Pons (tissue), 1 donor: ENCODE data around the gene SAMD14.

Experiments
- DNase-seq: peaks from one replicate; pipeline ENCODE4 v3.0.0-alpha.2; 2016; ENCODE audit warnings: low spot score

Gene SAMD14

DNA sequence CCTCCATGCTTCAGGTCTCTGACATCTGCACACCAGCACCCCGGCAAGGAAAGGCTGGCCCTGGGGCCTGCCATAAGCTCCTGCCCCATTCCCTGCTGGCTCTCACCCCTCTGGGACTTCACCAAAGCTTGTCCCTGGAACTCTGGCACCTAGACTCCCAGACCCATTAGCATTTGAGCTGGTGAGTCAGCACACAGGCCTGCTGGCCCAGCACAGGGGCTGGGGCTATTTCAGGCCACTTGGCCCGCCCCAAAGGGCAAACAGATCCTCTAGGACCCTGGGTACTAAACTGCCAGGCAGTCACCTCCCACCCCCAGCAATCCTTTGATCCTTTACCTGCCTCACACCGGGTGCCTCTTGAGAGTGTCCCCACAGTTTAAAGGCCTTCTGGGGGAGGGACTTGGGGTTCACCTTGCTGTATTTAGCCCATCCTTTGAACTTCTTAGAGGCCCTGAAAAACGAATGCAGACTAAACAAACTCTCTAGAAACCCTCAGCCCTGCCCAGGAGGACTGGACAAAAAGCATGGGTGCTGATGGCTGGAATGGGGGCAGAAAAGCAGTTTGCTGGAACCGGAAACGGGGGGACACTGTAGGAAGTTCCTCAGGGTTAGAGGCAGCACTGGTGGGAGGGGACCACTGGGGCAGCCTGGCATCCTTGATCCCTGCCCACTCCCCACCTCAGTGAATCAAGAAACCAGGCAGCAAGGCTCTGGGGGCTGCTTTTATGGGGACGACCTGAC lies 3.2 kb upstream of the SAMD14 start:
- DNase-seq = no peak

DNA sequence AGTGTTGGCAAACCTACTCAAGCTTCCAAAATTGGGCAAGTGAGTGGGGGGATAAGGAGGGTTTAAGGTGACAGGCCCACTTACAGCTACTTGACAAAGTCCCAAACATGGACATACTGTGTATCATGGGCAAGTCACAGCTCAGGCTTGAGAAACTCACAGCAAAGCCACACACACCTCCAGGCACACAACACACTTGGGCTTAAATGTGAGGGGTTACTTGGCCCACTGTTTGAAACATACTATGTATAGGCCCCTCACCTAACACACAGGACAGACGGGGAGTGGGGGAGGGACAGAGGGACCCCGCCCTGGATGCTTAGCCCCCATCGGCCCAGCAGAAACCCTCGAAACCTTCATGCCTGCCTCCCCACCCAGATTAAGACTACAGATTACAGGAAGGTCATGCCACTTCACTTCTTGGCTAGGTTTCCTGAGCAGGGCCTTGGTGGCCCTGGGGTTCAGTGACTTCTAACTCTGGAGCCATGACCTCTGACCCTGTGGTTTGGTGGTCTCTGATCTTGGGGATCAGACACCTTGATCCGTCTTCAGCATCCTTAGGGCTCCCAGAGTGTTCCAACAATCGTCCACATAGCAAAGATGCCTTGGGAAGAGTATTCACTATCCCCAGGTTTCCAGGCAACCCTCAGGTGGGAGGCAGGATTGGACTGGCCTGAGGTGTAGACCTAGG lies 2.3 kb upstream of the SAMD14 start:
- no peak for DNase-seq

DNA sequence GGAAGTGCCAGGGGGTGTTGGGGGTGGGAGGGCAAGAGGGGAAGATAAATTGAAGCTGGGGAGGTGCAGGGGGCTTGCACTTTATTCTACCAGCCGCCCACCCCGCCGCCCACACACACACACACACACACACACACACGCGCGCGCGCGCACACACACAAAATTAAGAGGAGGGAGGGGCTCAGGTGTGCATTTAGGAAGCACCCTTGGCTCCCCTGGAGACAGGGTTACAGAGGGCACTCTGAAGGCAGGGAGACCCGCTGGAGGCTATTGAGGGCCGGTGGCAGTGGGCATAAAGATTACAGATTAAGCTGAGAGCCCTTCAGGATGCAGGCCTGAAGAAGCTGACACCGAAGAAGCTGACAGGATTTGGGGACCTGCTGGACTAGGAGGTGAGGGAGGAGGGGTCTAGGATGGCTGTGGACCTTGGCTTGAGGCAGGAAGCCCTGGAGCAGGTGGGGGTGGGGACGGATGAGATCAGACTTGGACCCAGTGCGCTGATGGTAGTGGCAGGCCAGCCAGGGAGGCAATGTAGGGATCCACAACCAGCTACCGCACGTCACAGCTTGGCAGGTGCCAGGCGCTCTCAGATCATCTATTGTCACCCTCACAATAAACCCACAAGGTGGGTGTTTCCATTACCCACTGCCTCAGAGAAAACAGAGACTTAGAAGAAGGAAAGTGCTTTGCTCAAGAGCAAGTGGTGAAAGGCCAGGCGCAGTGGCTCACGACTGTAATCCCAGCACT lies 772 bp upstream of the SAMD14 start:
- no peak for DNase-seq

DNA sequence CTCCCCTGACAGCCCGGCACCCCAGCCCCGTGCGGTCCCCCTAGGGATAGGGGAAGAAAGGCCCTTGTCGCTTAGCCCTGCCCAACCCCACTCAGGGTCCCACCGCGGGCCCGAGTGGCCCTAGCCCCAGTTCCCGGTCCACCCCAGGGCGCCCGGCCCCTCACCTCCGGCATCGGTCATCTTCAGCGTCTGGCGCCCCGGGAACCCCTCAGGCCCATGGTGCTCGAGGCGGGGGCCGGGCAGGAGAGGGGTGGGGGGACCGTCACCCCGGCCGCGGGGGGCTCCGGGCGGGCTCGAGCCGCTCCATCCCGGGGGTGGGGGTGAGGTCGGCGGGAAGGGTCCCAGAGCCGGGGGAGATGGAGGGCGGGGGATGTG lies 620 bp downstream of the SAMD14 start:
- DNase-seq = no peak

DNA sequence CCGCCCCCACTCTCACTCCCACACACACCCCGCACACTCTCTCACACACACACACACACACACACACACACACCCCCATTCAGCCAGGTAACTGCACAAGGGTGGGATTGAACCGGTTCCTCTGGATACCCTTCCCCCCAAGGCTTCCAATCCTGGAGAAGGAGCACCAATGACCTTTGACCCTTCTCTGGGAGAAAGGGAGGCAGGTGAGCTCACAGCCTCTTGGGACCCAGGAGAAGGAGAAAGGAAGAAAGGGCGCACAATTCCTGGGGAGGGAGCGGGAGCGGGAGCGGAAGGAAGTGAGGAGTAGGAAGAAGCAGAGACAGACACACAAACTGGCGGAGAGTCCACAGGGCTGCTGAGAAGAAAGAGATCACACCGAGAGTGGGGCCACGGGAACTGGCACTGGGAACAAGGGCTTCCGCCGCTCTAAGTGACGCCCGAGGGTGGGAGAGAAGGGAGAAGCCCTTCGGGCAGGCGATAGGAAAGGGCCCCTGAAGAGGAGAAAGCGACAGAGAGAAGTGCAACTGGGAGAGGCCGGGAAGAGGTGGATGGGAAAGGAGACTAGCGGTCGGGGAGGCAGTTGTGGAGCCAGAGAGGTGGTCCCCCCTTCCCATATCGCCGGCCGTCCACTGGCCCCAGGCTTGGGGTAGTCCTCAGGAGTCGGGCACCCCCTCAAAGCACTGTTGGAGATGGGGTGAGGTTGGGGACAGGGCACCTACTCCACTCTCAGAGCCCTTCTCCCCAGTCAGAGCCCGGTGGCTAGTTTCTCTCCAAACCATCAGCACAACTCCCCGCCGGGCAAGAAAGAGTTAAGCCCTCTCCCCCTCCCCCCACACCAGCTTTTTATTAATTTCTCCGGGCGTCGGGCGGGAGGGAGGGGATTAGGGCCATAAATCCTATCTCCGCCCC lies 1.3 kb downstream of the SAMD14 start:
- no peak for DNase-seq

DNA sequence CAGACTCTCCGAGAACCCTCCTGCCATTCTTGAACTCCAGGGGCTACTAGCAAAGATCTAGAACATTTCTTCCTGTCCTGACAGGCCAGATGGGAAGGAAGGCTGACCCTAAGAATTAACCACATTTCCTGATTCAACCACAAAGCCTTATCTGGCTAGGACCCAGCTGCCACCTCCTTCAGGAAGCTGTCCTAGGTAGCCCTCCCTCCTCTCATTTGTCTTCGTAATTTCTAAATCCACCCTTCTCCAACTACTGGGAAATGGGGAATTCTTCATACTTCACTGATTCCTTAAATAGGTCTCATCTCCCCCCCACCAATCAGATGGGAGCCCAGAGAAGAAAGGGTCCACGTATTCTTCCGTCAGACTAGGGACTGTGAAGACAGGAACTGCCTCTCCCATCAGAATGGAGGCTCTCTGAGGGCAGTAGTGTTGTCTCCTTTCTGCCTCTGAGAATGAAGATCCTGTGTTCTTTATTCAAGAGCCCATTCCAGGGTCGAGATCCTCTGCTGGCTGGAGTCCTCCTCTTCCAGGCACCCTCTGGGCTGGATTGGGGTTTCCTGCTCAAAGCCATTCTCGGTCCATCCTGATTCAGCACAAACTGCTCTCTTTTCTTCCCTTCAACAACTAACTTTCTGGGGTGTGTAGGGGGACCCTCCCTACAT lies 2.1 kb downstream of the SAMD14 start:
- no peak for DNase-seq

DNA sequence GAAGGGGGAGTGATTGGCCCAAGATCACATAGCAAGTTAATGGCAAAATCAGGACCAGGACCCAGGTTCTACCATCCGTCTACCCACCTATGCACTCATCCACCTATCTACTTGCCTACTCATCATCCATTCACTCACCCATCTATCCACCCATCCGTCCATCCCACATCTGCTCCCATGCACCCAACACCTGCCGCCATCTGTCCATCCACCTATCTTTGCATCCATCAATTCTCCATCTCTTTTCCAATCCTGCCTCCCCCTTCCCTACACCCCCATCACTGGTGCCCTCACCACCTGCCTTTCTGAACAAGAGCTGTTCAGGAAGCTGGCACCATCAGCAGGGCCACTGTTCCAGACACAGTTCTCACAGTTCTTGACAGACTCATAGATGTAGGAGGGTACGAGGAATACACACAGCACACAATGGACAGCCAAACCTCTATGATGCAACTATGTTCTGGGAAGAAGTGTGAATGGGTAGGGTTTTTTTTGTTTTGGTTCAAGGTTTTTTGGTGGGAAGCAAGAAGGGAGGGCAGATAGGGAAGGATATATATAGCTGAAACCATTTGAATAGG lies 4.5 kb downstream of the SAMD14 start:
- no peak for DNase-seq

DNA sequence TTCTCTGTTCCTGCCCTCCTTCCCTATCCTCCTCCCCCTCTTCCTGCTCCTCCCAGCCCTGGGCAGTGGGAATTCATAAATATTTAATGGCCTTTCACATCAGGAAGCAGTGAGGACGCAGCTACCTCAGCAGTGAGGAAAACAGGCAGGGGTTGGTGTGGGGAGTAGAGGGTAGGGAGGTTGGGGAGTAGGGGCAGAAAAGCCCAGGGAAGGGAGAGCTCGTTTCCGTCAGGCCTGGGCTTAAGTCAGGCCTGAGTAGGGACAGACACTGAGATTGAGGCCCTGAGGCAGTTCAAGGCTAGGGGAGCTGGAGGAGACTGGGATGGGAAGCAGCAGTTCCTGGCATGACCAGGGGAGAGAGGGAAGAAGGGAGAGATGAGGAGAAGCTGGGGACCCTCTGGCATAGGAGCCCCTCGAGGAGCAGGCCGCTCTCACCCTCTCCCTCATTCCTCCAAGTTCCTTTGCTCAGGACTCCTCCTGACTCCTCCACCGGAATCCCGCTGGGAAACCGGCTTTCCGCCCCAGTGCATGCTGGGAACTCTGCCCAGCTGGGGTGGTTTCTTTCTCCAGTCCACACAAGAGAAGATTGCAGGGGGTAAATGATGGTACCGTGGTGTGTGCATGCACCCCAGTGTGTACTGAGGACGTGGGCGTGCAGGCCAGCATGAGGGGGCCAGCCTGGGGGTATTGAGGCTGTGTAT lies 6.2 kb downstream of the SAMD14 start:
- DNase-seq = no peak

DNA sequence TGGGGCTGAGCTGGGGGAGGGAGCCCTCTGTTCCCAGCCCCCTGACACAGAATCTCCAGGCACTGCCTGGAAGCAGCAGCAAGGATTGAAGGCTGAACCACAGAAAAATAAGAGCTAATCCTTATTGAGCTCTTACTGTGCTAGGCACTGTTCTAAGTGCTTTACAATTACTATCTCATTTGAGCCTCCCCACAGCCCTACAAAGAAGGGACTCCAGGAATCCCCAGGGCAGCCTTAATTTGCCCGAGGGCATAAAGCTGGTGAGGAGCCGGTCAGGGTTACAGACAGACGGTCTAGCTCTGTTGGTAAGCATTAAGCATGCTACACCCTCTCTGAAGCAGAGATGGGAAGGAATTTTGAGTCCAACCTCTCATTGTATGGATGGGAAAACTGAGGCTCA lies 7.0 kb downstream of the SAMD14 start:
- DNase-seq = no peak

DNA sequence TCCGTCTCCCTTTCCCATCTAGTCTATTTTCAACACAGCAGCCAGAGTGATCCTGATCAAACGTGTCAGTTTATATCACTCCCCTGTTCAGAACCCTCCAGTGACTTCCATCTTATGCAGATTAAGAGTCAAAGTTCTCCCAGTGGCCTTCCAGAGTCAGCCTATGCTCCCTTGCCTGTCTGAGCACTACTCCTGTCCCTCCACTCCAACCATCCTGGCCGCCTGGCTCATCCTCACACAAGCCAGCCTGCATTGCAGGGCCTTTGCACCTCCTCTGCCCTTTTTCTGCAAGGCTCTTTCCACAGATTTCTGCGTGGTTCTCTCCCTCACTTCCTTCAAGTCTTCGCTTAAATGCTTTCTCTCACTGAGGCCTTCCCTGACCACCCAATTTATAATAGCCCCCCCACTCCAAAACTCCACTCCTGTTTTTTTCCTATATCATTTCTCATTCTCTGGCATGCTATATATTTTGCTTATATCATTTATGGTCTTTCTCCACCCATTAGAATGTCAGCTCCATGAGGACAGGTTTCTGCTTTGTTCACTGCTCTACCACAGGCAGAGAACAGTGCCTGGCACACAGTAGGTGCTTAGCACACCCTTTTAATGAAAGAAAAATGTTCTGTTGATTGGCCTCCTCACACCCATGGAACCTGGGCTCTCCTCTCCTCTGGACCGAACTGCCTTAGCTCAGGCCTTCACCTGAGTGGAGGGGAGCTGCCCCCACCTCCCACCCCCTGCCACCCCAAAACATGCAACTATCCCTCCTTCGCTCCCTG lies 9.3 kb downstream of the SAMD14 start:
- no peak for DNase-seq

DNA sequence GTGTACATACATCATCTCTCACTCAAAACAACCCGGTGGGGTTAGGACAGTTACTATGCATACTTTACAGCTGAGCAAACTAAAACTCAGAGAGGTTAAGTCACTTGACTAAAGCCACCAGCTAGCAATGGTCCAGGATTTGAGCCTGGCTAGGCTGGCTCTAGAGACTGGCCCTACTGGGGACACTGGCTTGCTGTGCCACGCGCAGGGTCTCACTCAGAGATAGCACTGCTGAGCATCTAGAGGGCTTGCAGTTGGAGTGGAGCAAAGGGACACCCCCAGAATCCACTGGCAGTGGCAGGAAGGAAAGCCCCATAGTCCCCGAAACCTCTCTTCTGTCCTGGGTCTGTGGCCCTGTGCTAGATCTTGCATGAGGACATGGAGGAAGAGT lies 11.1 kb downstream of the SAMD14 start:
- no peak for DNase-seq

DNA sequence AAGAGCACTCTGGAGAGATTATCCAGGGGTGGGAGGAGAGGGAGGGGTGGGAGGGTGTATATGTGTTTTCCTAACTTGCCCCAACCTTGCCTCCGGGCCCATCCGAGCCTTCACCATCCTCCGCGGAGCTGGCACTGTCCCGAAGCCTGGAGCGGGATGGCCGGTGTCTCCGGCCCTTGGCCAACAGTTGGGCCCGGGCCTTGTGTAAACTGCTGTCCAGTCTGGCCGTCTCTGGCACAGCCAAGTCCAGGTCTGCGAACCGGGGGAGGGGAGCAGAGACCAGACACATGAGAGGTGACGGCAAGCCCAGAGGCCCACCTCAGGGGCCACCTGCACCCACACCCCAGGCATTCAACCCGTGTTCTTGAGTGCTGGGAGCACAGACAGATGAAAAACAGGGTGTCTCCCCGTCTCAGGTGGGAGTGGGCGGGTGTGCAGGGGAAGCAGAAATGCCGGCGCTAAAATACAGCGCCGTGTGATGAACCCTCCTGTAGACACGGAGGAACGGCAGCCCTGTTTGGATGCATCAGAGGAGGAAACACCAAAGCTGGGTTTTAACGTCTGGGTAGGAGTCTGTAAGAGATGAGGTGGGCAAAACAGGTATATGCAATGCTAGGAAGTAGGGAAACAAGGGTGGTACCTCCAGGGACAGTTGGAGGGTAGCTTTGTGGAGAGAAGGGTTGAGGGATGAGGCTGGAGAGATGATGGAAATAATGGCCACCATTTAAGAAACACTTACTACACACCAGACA lies 11.7 kb downstream of the SAMD14 start:
- DNase-seq = no peak

DNA sequence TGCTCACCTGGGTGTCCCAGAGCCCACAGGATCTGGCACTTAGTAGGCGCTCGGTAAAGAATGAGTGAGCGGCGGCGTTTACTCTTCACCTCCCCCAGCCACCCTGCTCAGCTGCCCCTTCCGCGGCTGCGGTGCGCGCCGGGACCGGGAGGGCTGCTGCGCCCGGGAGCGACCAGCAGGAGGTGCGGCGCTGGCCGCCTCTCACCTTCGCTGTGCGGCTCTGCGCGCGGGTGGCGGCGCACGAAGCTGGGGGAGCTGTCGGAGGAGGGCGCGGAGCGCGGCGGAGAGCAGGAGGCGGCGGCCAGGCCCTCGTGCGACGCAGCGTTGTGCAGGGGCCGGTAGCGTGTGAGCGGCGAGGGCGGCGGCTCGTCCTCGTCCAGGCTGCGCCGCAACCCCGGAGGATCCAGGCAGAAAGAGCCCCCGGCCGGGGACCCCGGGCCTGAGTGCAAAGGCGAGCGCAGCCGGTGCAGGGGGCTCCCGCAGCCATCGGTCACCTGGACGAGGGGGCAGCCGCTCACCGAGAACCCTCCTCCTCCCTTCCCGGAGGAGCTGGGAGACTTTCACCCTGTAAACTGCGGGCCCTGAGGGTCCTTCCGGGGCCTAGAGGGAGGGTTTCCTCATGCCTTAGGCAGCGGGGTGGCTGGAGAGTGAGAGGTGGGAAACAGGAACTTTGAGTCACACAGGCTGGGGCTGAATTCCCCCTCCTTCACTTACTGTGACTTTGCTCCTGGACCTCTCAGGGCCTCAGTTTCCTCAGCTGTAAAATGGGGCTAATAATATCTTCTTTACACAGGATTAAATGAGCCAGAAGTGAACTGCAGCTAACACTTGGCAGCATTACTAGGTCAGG lies 12.5 kb downstream of the SAMD14 start:
- no peak for DNase-seq

DNA sequence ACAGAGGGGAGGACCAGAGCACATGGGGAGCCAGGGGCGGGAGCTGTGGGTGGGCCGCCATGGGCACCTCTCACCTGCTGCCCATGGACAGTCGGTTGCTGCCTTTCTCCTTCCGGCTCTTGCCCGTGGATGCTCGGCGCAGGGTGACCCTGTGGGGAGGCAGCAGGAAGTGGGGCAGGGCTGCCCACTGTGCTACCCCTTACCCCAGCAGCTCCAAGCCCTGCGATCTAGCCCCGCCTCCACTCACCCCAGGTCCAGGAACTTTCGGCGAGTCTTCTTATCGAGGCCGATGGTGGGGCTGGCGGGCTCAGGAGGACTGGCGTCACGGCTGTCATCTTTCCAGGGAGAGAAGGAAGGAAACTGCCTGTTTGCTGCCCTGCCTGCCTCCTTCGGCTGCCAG lies 14.2 kb downstream of the SAMD14 start:
- no peak for DNase-seq

DNA sequence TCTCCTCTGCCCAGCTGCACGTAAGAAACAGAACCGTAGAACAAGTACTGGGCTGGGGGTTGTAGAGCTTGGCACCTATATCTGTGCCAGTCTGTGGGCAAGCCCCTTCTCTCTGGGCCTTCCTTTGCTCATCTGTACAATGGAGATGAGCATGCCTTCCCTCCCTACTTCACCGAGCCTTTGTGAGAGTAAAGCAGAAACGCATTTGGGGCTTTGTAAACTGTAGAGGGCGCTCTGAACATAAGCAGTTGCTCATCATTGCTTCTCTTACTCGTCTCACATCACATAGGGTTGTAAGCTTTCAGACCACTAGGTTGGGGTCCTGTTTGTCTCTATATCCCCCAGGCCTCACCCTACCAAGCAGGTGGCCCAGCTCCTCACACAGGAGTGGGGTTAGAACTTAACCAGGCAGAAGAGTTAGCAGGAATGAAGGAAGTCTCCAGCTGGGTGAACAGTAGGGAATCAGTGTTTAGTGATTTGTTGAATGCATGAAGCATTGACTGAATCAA lies 15.1 kb downstream of the SAMD14 start:
- peak; percentile 70 for DNase-seq

DNA sequence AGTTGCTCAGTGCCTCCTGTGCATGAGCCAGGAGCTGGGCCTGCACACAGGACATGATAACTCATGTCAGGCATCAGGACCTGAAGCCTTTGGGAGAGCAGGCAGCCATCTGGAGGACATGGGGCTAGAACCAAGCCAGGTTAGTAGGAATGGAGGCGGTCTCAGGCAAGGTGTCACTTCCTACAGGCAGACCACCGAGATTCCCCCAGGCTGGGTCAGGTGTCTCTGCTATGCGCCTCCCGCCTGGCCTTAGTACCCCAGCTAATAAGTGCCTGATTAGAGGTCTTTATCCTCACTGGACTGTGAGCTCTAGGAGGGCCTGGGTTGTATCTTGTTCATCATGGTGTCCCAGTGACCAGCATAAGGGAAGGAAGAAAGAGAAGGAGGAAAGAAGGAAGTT lies 15.6 kb downstream of the SAMD14 start:
- no peak for DNase-seq

DNA sequence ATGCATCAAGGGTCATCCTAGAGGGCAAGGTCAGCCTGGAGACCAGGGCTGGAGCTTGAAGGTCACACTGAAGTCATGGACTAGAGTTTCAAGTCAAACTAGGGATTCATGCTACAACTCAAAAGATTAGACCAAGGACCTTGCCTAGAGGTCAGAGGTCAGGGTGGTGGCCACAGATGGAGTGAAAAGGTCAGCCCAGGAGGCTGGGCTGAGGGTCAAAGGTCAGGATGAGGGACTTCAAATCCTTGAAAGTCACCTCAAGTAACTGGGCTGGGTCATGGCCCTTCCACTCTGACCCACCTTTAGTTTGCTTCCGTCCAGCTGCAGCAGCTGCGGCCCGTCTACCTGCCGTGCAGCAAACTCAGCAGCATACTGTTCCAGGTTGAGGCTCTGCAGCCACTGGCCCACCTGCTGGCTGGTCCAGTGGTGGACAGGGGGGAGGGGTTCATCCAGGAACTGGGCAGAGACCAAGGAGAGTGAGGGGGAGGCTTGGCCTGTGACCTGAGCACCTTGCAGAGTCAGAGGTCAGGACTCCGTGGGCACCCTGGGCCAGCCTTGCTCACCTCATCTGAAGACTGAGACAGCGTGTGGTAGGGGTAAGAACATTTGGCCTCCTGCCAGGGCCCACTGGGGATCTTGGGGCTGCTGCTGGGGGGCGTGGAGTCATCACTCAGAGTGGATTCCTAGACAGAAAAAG lies 16.2 kb downstream of the SAMD14 start:
- DNase-seq = no peak
